IPS-20b (cell line): ENCODE measurements around the gene KCTD21.
"Not testable (repeated sequence)": the region's sequence is repeated elsewhere in the genome, so short reads cannot be mapped to it uniquely, and the experiment has no call there.

Experiments used
- H3K27ac ChIP-seq: one replicate; pipeline ENCODE4 v1.5.1; 2013; ENCODE audit warnings: low read length
- H3K27me3 ChIP-seq: 2 replicates; pipeline ENCODE4 v1.6.1; 2013; ENCODE audit warnings: mild to moderate bottlenecking, low read length, inconsistent platforms; ENCODE audit not compliant: insufficient read depth
- H3K36me3 ChIP-seq: 2 replicates; pipeline ENCODE4 v1.6.1; 2013; ENCODE audit warnings: low read depth, mild to moderate bottlenecking, inconsistent platforms, low read length, moderate library complexity; ENCODE audit not compliant: insufficient read depth
- H3K4me1 ChIP-seq: 2 replicates; pipeline ENCODE4 v1.6.1; 2013; ENCODE audit warnings: mild to moderate bottlenecking, control low read depth, inconsistent platforms, low read length, moderate library complexity; ENCODE audit not compliant: insufficient read depth
- H3K4me3 ChIP-seq: 2 replicates; pipeline ENCODE4 v1.5.1; 2013; ENCODE audit warnings: mild to moderate bottlenecking, low read length, inconsistent platforms
- H3K9ac ChIP-seq: 2 replicates; pipeline ENCODE4 v1.6.1; 2013; ENCODE audit warnings: low read depth, mild to moderate bottlenecking, inconsistent platforms, low read length, moderate library complexity
- H3K9me3 ChIP-seq: 2 replicates; pipeline ENCODE4 v1.6.1; 2013; ENCODE audit warnings: mild to moderate bottlenecking, low read depth, low read length, inconsistent platforms; ENCODE audit not compliant: insufficient read depth

Gene KCTD21

GRCh38 chr11:78180751-78181150 lies 7.7 kb downstream of the KCTD21 start:
- Histone ChIP-seq H3K4me1 (no peaks in the 10 kb centered on the region), H3K9ac (no peak overlapping the region), H3K36me3 (no peaks in the 10 kb centered on the region), H3K27me3 (no peaks in the 10 kb centered on the region), H3K9me3 (no peaks in the 10 kb centered on the region), H3K27ac (no peak overlapping the region), H3K4me3 (no peak overlapping the region)

GRCh38 chr11:78179459-78180071 lies 8.9 kb downstream of the KCTD21 start:
- no peaks in the 10 kb centered on the region for H3K4me1 ChIP-seq
- no peak overlapping the region for H3K4me3 ChIP-seq
- no peak overlapping the region for H3K27ac ChIP-seq
- H3K27me3 ChIP-seq, result no peaks in the 10 kb centered on the region
- H3K9me3 ChIP-seq, result no peaks in the 10 kb centered on the region
- H3K36me3 ChIP-seq, result no peaks in the 10 kb centered on the region
- H3K9ac ChIP-seq, result no peak overlapping the region

- no peaks in the 10 kb centered on the region for H3K9me3 ChIP-seq
- H3K27ac ChIP-seq, result no peak overlapping the region
- H3K9ac ChIP-seq, result no peak overlapping the region
- H3K27me3 ChIP-seq, result no peaks in the 10 kb centered on the region
- H3K4me1 ChIP-seq, result no peaks in the 10 kb centered on the region
- H3K4me3 ChIP-seq, result no peak overlapping the region
- H3K36me3 ChIP-seq, result no peaks in the 10 kb centered on the region
These were observed 11.2 kb downstream of the KCTD21 start for GRCh38 chr11:78177216-78177615.

- H3K27ac ChIP-seq, result no peak overlapping the region
- no peak overlapping the region for H3K4me3 ChIP-seq
- H3K4me1 ChIP-seq, result no peaks in the 10 kb centered on the region
- H3K36me3 ChIP-seq, result no peaks in the 10 kb centered on the region
- no peaks in the 10 kb centered on the region for H3K27me3 ChIP-seq
- H3K9ac ChIP-seq, result no peak overlapping the region
- H3K9me3 ChIP-seq, result no peaks in the 10 kb centered on the region
These were observed 11.8 kb downstream of the KCTD21 start for GRCh38 chr11:78176605-78177141.

- not testable (repeated sequence) for H3K36me3 ChIP-seq, H3K9me3 ChIP-seq, H3K27me3 ChIP-seq, H3K27ac ChIP-seq, H3K4me1 ChIP-seq, H3K4me3 ChIP-seq, H3K9ac ChIP-seq
These were observed 12.6 kb downstream of the KCTD21 start for GRCh38 chr11:78175862-78176261.

GRCh38 chr11:78171951-78172350 lies 16.5 kb downstream of the KCTD21 start:
- H3K4me1 ChIP-seq, result no peaks in the 10 kb centered on the region
- H3K36me3 ChIP-seq, result no peaks in the 10 kb centered on the region
- no peak overlapping the region for H3K9ac ChIP-seq
- H3K27ac ChIP-seq, result no peak overlapping the region
- no peaks in the 10 kb centered on the region for H3K27me3 ChIP-seq
- H3K9me3 ChIP-seq, result no peaks in the 10 kb centered on the region
- no peak overlapping the region for H3K4me3 ChIP-seq

- H3K4me1 ChIP-seq, result no peaks in the 10 kb centered on the region
- no peaks in the 10 kb centered on the region for H3K36me3 ChIP-seq
- no peaks in the 10 kb centered on the region for H3K27me3 ChIP-seq
- H3K4me3 ChIP-seq, result no peak overlapping the region
- H3K9me3 ChIP-seq, result no peaks in the 10 kb centered on the region
- no peak overlapping the region; the same call in 1 of the 2 replicates for H3K9ac ChIP-seq
- H3K27ac ChIP-seq, result no peak overlapping the region
These were observed 17.4 kb downstream of the KCTD21 start for GRCh38 chr11:78170874-78171549.

- H3K36me3 ChIP-seq, result no peaks in the 10 kb centered on the region
- no peak overlapping the region for H3K27ac ChIP-seq
- H3K27me3 ChIP-seq, result no peaks in the 10 kb centered on the region
- H3K9me3 ChIP-seq, result no peaks in the 10 kb centered on the region
- no peaks in the 10 kb centered on the region for H3K4me1 ChIP-seq
- H3K9ac ChIP-seq, result no peak overlapping the region; the same call in 1 of the 2 replicates
- no peak overlapping the region for H3K4me3 ChIP-seq
These were observed 18.0 kb downstream of the KCTD21 start for GRCh38 chr11:78170413-78170812.

GRCh38 chr11:78168539-78169477 lies 19.6 kb downstream of the KCTD21 start:
- no peaks in the 10 kb centered on the region for H3K4me1 ChIP-seq
- H3K27ac ChIP-seq, result no peak overlapping the region
- no peak overlapping the region for H3K9ac ChIP-seq
- H3K4me3 ChIP-seq, result no peak overlapping the region
- no peaks in the 10 kb centered on the region for H3K9me3 ChIP-seq
- H3K27me3 ChIP-seq, result no peaks in the 10 kb centered on the region
- no peaks in the 10 kb centered on the region for H3K36me3 ChIP-seq

GRCh38 chr11:78166855-78167469 lies 21.5 kb downstream of the KCTD21 start:
- Histone ChIP-seq H3K9me3 (no peaks in the 10 kb centered on the region), H3K27ac (no peak overlapping the region), H3K9ac (no peak overlapping the region), H3K27me3 (no peaks in the 10 kb centered on the region; the same call in 1 of the 2 replicates), H3K4me3 (no peak overlapping the region), H3K4me1 (no peaks in the 10 kb centered on the region), H3K36me3 (no peaks in the 10 kb centered on the region)

GRCh38 chr11:78164471-78164870 lies 24.0 kb downstream of the KCTD21 start:
- Histone ChIP-seq H3K4me1 (no peaks in the 10 kb centered on the region), H3K27me3 (no peaks in the 10 kb centered on the region; the same call in 1 of the 2 replicates), H3K9me3 (no peaks in the 10 kb centered on the region), H3K36me3 (no peaks in the 10 kb centered on the region), H3K4me3 (no peak overlapping the region), H3K27ac (no peak overlapping the region), H3K9ac (no peak overlapping the region)
